HG03520 (cell line): ENCODE results near the gene MVK.
"Not testable (repeated sequence)": the region's sequence is repeated elsewhere in the genome, so short reads cannot be mapped to it uniquely, and the experiment has no call there.

Experiments used
- ATAC-seq: cut with Tn5 transposase; IDR thresholded peaks from one replicate; pipeline ENCODE4 v1.9.1; 2021; ENCODE audit warnings: mild to moderate bottlenecking, moderate library complexity; ENCODE audit not compliant: unreplicated experiment

Gene MVK

DNA sequence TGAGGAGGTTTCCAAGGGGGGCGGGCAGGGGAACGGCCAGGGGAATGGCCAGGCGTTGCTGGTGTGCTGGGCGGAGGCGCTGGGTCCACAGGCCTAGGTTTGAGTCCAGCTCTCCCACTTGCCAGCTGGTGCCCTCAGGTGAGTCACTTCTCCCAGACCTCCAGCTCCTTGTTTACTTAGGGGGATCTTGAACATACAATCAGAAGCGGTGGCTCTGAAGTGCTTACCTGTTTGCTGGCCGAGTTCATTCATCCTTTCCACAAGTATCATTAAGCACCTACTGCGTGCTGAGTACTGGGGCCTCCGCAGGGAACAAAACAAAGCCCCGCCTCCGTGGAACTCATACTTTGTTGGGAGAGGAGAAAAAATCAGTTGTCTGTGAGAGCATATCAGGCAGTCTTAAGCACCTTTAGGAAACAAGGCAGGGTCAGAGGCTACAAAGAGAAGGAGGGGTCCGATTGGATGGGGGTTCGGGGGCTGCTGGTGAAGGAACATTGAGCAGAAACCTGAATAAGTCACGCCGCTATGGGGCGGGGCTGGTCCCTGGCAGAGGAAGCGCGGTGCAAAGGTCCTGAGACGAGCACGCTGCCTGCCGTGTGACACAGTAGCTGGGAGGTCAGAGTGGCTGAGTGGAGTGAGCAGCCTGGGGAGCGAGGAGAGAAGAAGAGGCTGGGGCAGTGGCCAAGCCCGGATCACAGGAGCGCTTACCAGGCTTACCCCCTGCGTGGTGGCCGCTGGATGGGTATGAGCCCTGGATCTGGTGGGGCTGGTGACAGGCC lies 15.1 kb downstream of the MVK start:
- ATAC-seq = no peak

- no peak for ATAC-seq
Measured at GRCh38 chr12:109589240-109589590, 15.6 kb downstream of the MVK start.

- no peak for ATAC-seq
Measured at GRCh38 chr12:109589691-109590245, 16.2 kb downstream of the MVK start.

GRCh38 chr12:109590566-109590965 lies 17.0 kb downstream of the MVK start:
- no peak for ATAC-seq

- ATAC-seq = no peak
Measured at GRCh38 chr12:109591041-109591440, 17.4 kb downstream of the MVK start.

- ATAC-seq = no peak
Measured at GRCh38 chr12:109592195-109592904, 18.8 kb downstream of the MVK start.

GRCh38 chr12:109592905-109593272 lies 19.3 kb downstream of the MVK start:
- no peak for ATAC-seq

DNA sequence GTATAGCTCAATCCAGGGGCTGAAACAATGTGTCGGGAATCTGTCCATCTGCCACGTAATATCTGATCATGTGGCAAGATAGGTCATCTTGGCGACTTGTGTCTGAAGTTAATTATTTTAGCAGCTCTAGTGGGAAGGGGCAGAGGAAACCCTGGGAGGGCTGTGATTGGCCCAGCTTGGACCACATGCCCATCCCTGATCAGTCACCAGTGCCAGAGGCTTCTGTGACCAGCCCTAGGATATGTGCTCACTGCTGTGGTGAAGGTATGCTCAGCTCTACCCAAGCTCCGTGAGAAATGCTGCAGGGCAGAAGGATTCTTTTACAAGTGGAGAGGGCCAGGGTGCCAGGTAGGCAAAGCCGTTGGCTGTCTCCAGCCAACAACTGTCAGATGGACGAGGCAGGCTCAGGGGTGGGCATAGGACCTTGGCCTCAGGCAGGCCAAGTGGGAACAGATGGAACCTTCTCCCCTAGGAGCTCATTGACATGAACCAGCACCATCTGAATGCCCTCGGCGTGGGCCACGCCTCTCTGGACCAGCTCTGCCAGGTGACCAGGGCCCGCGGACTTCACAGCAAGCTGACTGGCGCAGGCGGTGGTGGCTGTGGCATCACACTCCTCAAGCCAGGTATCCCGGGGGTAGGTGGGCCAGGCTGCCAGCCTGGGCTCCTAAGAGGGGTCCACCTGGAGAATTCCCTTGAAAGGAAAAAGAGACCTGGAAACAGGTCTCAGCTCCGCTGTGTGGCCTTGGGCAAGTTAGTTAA lies 21.1 kb downstream of the MVK start:
- ATAC-seq = no peak

DNA sequence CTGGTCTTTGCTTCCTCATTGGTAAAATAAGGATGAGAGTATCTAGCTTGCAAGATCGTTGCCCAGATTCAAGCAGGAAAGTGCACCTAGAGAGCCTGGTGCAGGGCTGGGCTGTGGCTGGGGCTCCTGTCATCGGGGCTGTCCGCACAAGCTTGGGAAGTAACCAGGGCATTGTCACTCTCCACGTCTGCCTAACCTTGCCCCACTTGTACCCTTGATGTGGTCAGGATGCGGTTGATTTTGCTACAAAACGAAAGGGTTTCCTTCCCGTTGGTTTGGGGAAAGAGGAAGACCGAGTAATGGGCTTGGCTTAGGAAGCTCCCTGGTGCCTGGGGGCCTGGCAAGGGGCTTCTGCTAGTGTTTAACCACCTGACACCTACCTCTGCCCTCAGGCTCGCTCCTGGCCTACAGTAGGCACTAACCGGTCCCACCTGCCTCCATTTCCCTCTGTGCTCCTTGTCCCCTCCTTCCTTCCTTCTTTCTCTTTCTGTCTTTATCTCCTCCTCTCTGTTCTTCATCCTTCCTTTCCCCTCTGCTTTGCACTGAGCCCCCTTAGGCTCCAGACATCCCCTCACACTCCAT lies 21.8 kb downstream of the MVK start:
- ATAC-seq = no peak

DNA sequence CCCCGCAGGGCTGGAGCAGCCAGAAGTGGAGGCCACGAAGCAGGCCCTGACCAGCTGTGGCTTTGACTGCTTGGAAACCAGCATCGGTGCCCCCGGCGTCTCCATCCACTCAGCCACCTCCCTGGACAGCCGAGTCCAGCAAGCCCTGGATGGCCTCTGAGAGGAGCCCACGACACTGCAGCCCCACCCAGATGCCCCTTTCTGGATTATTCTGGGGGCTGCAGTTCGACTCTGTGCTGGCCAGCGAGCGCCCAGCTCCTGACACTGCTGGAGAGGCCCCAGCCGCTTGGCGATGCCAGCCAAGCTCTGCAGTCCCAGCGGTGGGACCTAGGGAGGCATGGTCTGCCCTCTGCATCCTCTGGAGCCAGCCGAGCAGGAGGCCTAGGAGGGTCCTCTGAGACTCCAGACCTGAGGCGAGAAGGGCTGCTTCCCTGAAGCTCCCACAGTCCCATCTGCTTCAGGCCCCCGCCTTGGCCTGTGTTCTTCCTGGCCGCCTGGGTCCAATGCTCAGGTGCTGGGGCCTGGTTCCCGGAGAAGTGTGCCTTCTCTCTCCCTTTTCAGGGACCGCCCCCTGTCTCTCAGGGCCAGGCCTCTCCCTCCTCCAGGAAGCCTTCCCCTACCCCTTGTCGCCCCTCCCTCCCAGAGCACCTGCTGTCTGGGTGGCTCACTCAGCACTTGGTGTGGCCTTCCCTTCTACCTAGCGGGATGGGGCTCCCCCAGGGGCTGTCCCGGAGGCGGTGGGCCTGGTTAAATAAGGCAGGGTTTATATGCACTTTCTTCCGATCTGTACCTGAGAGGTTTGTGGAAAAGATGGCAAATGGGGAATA lies 23.0 kb downstream of the MVK start:
- ATAC-seq = no peak

DNA sequence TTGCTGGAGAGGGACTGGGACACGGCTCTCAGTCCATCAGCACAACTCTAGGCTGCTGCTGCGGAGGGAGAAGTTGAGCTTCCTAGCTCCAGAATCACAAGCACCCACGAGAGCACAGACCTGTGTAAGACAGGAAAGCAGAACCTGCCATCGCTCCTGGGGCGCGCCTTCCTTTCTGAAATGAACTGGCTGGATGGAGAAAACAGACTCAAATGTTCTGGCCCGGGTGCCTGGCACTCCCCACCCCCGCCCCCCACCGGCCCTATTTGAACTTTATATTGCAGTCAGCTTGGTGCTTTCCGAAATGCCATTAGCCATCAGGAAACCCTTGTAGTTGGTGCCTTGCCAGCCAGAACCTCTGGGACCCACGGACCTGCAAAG lies 23.8 kb downstream of the MVK start:
- ATAC-seq = no peak

- no peak for ATAC-seq
Measured at GRCh38 chr12:109597795-109598427, 24.3 kb downstream of the MVK start.

DNA sequence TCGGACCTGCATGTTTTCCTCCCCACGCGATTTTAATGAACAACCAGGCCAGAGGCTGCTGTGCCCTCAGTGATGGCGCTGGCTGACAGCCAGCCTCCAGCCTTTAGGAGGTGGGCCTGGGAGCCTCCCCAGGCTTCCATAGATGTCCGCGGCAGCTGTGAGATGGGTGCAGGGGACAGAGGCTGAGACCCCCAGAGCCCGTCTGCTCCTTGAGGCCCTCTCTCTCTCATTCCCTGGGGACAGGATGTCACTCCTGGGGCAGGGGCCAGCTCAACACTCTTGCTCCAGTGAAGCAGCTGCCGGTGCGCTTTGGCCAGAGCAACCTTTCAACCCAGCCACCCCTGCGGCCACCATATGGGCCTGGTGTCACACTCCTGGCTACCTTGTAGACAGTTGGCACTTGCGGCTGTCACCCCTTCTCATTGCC lies 24.8 kb downstream of the MVK start:
- no peak for ATAC-seq

- ATAC-seq = no peak
Measured at GRCh38 chr12:109599087-109599486, 25.5 kb downstream of the MVK start.

DNA sequence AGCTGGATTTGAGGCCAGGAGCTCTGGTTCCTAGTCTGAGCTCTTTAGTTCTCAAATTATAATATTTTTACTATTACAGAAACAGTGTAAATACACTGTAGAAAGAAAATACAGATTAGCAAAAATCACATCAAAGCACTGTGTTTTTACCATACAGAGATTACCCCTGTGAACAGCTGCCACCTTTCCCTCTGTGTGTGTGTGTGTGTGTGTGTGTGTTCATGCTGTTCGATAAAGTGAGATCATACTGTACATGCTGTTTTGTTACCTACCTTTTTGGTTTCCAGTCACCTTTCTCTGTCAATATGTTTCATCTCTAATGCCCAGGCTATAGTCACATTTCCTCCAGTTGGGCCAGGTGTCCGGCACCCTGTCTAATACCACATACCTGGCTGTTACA lies 26.9 kb downstream of the MVK start:
- no peak for ATAC-seq

GRCh38 chr12:109600995-109601394 lies 27.4 kb downstream of the MVK start:
- ATAC-seq = no peak

DNA sequence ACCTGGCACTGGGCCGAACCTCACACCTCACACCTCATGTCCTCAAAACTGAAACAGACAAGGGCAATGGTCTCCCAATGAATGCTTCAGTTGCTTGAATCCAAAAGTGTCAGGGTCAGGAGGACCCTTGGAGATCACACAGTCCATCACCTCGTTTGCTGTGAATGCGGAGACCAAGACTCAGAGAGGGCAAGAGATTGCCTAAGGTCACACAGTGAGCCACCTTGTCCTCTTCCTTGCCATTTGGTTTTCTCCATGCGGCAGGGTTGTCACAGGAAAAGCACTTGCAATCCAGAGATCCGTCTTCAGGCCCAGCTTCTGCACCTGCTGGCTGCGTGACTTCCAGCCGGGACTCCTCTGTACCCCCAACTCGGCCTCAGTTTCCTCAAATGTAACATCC lies 28.0 kb downstream of the MVK start:
- ATAC-seq = no peak

DNA sequence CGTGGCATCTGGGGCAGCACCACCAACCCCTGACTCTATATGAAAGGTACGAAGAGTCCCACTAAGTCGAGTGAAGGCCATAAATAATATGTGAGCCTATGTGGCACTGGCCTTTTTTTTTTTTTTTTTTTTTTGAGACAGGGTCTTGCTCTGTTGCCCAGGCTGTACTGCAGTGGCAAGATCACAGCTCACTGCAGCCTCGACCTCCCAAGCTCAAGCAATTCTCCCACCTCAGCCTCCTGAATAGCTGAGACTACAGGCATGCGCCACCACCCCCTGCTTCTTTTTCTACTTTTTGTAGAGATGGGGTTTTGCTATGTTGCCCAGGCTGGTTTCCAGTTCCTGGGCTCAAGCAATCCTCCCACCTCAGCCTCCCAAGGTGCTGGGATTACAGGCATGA lies 28.5 kb downstream of the MVK start:
- not testable (repeated sequence) for ATAC-seq

- ATAC-seq = no peak
Measured at GRCh38 chr12:109604132-109604585, 30.6 kb downstream of the MVK start.

DNA sequence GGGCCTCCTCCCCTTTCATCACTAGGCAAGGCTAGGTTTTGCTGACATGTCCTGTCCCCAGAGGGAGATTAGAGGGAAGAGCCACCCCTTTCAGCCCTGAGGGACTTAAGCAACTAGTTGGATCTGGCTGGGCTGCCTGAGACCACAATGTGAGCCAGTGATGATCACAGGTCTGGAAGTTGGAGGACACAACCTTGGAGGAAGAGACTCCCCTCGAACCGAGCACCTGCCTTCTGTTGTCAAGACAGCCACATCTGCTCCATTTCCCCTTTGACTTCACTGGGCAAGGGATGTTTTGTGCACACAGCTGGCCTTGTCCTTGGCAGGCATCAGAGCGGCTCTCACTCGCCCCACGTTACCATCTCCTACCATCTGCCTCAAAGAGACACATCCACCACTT lies 31.4 kb downstream of the MVK start:
- ATAC-seq = no peak
